Stomach (tissue), 9 donors: ENCODE measurements around the gene DISP3. TPM values are rescaled to one million over a fixed set of nuclear protein-coding genes. Genes with fewer than 3 reads are reported as not detected.

Source experiments
- DNase-seq, 2 donors: peaks; one replicate each; pipeline versions ENCODE4 v3.0.0 to v3.0.0-alpha.2; 2013 to 2019
- H3K27ac ChIP-seq, 5 donors: fragments of 200-600 bp in 4 of 5; sonication (generic) in 4 of 5; one replicate each; pipeline ENCODE4 v1.5.1; 2013 to 2019; ENCODE audit warnings: mild to moderate bottlenecking in 1 of 5, moderate library complexity in 1 of 5
- H3K27me3 ChIP-seq, 3 donors: fragments of 200-600 bp; sonication (generic); one replicate each; pipeline ENCODE4 v1.5.1; 2017 to 2019; ENCODE audit warnings: mixed run types in 1 of 3
- H3K36me3 ChIP-seq, 4 donors: fragments of 200-600 bp; sonication (generic); 1 replicate in 3 of 4; 2 replicates in 1 of 4; pipeline ENCODE4 v1.5.1; 2016 to 2019
- H3K4me1 ChIP-seq, 4 donors: fragments of 200-600 bp; sonication (generic); one replicate each; pipeline ENCODE4 v1.5.1; 2016 to 2019
- H3K4me3 ChIP-seq, 4 donors: fragments of 200-600 bp; sonication (generic) in 3 of 4; one replicate each; pipeline ENCODE4 v1.5.1; 2016 to 2019; ENCODE audit warnings: mild to moderate bottlenecking in 1 of 4
- H3K9me3 ChIP-seq, 4 donors: fragments of 200-600 bp; sonication (generic); one replicate each; pipeline ENCODE4 v1.5.1; 2016 to 2019
- CTCF ChIP-seq, 7 experiments: fragments of 450-650 bp in 4 of 7; fragments of 200-600 bp in 3 of 7; sonication (generic) in 3 of 7; IDR thresholded peaks; one replicate each; pipeline ENCODE4 v1.5.1; 2016 to 2019; ENCODE audit warnings: antibody characterized with exemption in 7 of 7, control low read depth in 2 of 7, mild to moderate bottlenecking in 1 of 7
- EP300 ChIP-seq: sonication (generic); formaldehyde crosslinking; IDR thresholded peaks from one replicate; pipeline ENCODE4 v1.6.1; 2017; ENCODE audit warnings: antibody characterized with exemption
- POLR2A ChIP-seq, 4 donors: fragments of 450-650 bp; IDR thresholded peaks; one replicate each; pipeline ENCODE4 v1.6.1; 2016; ENCODE audit warnings: antibody characterized with exemption in 4 of 4, control low read depth in 2 of 4, mild to moderate bottlenecking in 1 of 4, moderate library complexity in 1 of 4
- POLR2AphosphoS5 ChIP-seq, 3 donors: sonication (generic); formaldehyde crosslinking; IDR thresholded peaks; one replicate each; pipeline ENCODE4 v1.6.1; 2016; ENCODE audit warnings: antibody characterized with exemption in 3 of 3
- WGBS, 5 donors: extraction: QIAGEN DNeasy Blood & Tissue Kit in 3 of 5; methylation state at CpG; one replicate each; pipeline versions ENCODE4 v1.1.5 to v1.1.7; 2013 to 2018; 5-methylcytosine and 5-hydroxymethylcytosine counted together
- intact Hi-C: fragments of 100-400 bp; cut with DNase I; formaldehyde crosslinking; loops from one replicate; pipeline ENCODE4 v1.15.1; 2023; ENCODE audit warnings: low total_unique reads
- polyA plus RNA-seq, 3 donors: library from polyadenylated mRNA; stranded (reverse); fragments of 200-250 nt; gene quantifications; one replicate each; pipeline ENCODE4 v1.2.3, GENCODE V29; 2013
- total RNA-seq, 5 donors: library from RNA; depleted of rRNA; stranded (reverse); fragments of >200 nt; gene quantifications; one replicate each; pipeline versions ENCODE4 v1.1.0 to v1.2.3, GENCODE V29; 2014 to 2016
- donor health status: healthy with polysubstance abuse.
- donor health status: Bipolar disorder and iron deficiency.
- donor health status: healthy.

Gene DISP3
- total and polyA plus RNA-seq, 8 donors = 0.08 to 0.45 TPM; not detected in 6

- H3K27ac ChIP-seq = no peak overlapping the region
- peaks cover 0 to 2% (median 0%) of the 10 kb centered on the region in 3 donors for H3K27me3 ChIP-seq
- 81 to 89% (median 83%) methylated on average over 2 to 8 of the region's 8 CpGs for WGBS, 5 donors
- no peaks in the 10 kb centered on the region for H3K9me3 ChIP-seq
- no peaks in the 10 kb centered on the region for H3K4me1 ChIP-seq
- no peak for DNase-seq
- H3K36me3 ChIP-seq = no peaks in the 10 kb centered on the region
- no peak overlapping the region for H3K4me3 ChIP-seq
- no peak for TF ChIP-seq POLR2AphosphoS5 (IDR thresholded peaks at IDR 0.05)
- no peak for TF ChIP-seq CTCF (IDR thresholded peaks at IDR 0.05)
- no peak for TF ChIP-seq EP300
- intact Hi-C loops = no loop called here
These were observed 46.2 kb downstream of the DISP3 start for GRCh38 chr1:11525151-11525505.

DNA sequence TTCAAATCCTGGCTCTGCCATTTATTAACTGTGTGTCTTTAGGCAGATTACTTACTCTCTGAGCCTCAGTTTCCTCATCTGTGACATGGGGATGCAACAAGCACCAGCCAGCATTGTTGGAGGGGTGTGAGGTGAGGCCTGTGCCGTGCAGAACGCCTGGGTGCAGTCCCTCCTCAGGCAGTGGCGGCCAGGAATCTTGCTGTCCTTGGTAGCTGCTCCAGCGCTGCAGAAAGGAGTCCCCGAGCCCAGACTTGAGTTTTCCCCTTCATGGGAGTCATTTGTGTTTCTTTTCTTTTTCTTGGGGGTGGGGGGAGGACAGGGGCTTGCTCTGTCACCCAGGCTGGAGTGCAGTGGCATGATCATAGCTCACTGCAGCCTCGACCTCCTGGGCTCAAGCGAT lies 46.6 kb downstream of the DISP3 start:
- Histone ChIP-seq H3K27ac (no peak overlapping the region), H3K36me3 (no peaks in the 10 kb centered on the region), H3K4me3 (no peak overlapping the region), H3K4me1 (no peaks in the 10 kb centered on the region), H3K27me3 (peaks cover 0 to 6% (median 0%) of the 10 kb centered on the region in 3 donors), H3K9me3 (no peaks in the 10 kb centered on the region)
- TF ChIP-seq POLR2AphosphoS5 (IDR thresholded peaks at IDR 0.05) (no peak), EP300 (no peak), POLR2A (IDR thresholded peaks at IDR 0.05) (no peak), CTCF (IDR thresholded peaks at IDR 0.05) (no peak)
- intact Hi-C loops = no loop called here
- WGBS, 5 donors = 77 to 81% (median 77%) methylated on average over 7 of the region's 7 CpGs
- no peak for DNase-seq

- 81 to 87% (median 84%) methylated on average over 19 to 26 of the region's 26 CpGs for WGBS, 5 donors
These were observed 47.3 kb downstream of the DISP3 start for GRCh38 chr1:11526071-11526895.

More at GRCh38 chr1:11526071-11526895, 47.3 kb downstream of the DISP3 start:
- Histone ChIP-seq H3K27ac (no peak overlapping the region), H3K9me3 (no peaks in the 10 kb centered on the region), H3K4me1 (no peaks in the 10 kb centered on the region), H3K4me3 (no peak overlapping the region), H3K27me3 (peaks cover 0 to 14% (median 0%) of the 10 kb centered on the region in 3 donors), H3K36me3 (no peaks in the 10 kb centered on the region)
- intact Hi-C loops = no loop called here
- TF ChIP-seq POLR2A (IDR thresholded peaks at IDR 0.05) (no peak), EP300 (no peak), CTCF (IDR thresholded peaks at IDR 0.05) (no peak), POLR2AphosphoS5 (IDR thresholded peaks at IDR 0.05) (no peak)
- no peak for DNase-seq
